SK-N-SH (cell line): ENCODE measurements around the gene SERPINA6. TPM values are rescaled to one million over a fixed set of nuclear protein-coding genes. Genes with fewer than 3 reads are reported as not detected.

Experiments used
- CTCF ChIA-PET: fragments of 300-600, 350-600 bp; formaldehyde crosslinking; extraction: SDS; loops from one replicate; lab custom pipeline; 2021; lab: Yijun Ruan, JAX
- POLR2A ChIA-PET: fragments of 350-600 bp; sonication (Branson Sonifier 250); formaldehyde crosslinking; extraction: SDS; loops from one replicate; lab custom pipeline; 2020; ENCODE audit warnings: antibody characterized with exemption, inconsistent platforms; lab: Yijun Ruan, JAX
- DNase-seq: peaks from one replicate; pipeline ENCODE4 v3.0.0; 2012
- H2AFZ ChIP-seq: fragments of 200-600 bp; sonication (generic); 2 replicates; pipeline ENCODE4 v1.8.1; 2016; ENCODE audit warnings: antibody characterized with exemption, mild to moderate bottlenecking, low read depth
- H3F3A ChIP-seq: fragments of 200-600 bp; sonication (generic); replicated peaks from 2 replicates; pipeline ENCODE3; 2016; ENCODE audit warnings: antibody characterized with exemption, mild to moderate bottlenecking; ENCODE audit not compliant: insufficient read depth
- H3K27ac ChIP-seq, 2 experiments: fragments of 200-500 bp in 1 of 2; fragments of 200-600 bp in 1 of 2; sonication (Bioruptor generic) in 1 of 2; sonication (generic), shearing (Covaris generic) in 1 of 2; 2 replicates each; pipeline versions ENCODE4 v1.5.1 to v1.6.1; 2014 to 2016; ENCODE audit warnings: low read depth in 2 of 2, inconsistent platforms in 1 of 2, low read length in 1 of 2, mild to moderate bottlenecking in 1 of 2, mixed read lengths in 1 of 2
- H3K27me3 ChIP-seq: fragments of 200-600 bp; sonication (generic), shearing (Covaris generic); 2 replicates; pipeline ENCODE4 v1.6.1; 2016; ENCODE audit warnings: mixed run types; ENCODE audit not compliant: insufficient read depth
- H3K36me3 ChIP-seq, 2 experiments: fragments of 200-500 bp in 1 of 2; fragments of 200-600 bp in 1 of 2; sonication (Bioruptor generic) in 1 of 2; sonication (generic) in 1 of 2; replicated peaks in 1 of 2; 2 replicates each; pipeline versions ENCODE3 to v1.5.1; 2014 to 2016; ENCODE audit warnings: low read length in 1 of 2, mild to moderate bottlenecking in 1 of 2; ENCODE audit not compliant: insufficient read depth in 2 of 2, control insufficient read depth in 1 of 2
- H3K4me1 ChIP-seq, 2 experiments: fragments of 200-500 bp in 1 of 2; fragments of 200-600 bp in 1 of 2; sonication (Bioruptor generic) in 1 of 2; sonication (generic), shearing (Covaris generic) in 1 of 2; 2 replicates each; pipeline versions ENCODE4 v1.5.1 to v1.6.1; 2014 to 2016; ENCODE audit warnings: low read depth in 1 of 2, low read length in 1 of 2, mixed run types in 1 of 2; ENCODE audit not compliant: insufficient read depth in 2 of 2, control insufficient read depth in 1 of 2
- H3K4me2 ChIP-seq: fragments of 200-600 bp; sonication (generic), shearing (Covaris generic); 2 replicates; pipeline ENCODE4 v1.6.1; 2017; ENCODE audit warnings: mixed run types
- H3K4me3 ChIP-seq, 2 experiments: fragments of 200-500 bp in 1 of 2; fragments of 200-600 bp in 1 of 2; sonication (Bioruptor generic) in 1 of 2; sonication (generic), shearing (Covaris generic) in 1 of 2; 2 replicates each; pipeline versions ENCODE4 v1.5.1 to v1.8.1; 2014 to 2016; ENCODE audit warnings: low read depth in 2 of 2, inconsistent platforms in 1 of 2, low read length in 1 of 2, mild to moderate bottlenecking in 1 of 2, mixed read lengths in 1 of 2, moderate library complexity in 1 of 2
- H3K79me2 ChIP-seq: fragments of 200-600 bp; sonication (generic); 2 replicates; pipeline ENCODE4 v1.8.1; 2017; ENCODE audit warnings: mild to moderate bottlenecking; ENCODE audit not compliant: insufficient read depth
- H3K9ac ChIP-seq: fragments of 200-600 bp; sonication (generic); 2 replicates; pipeline ENCODE4 v1.6.1; 2017; ENCODE audit warnings: mixed run types
- H3K9me2 ChIP-seq: fragments of 200-600 bp; sonication (generic); 2 replicates; pipeline ENCODE4 v1.6.1; 2017; ENCODE audit warnings: mixed run types
- H3K9me3 ChIP-seq: fragments of 200-600 bp; sonication (generic); 2 replicates; pipeline ENCODE4 v1.6.1; 2017; ENCODE audit warnings: mixed run types, mild to moderate bottlenecking, moderate library complexity
- H4K20me1 ChIP-seq: fragments of 200-600 bp; sonication (generic); 2 replicates; pipeline ENCODE4 v1.6.1; 2017; ENCODE audit warnings: mild to moderate bottlenecking, mixed run types; ENCODE audit not compliant: insufficient read depth
- EZH2phosphoT487 ChIP-seq: fragments of 200-600 bp; sonication (generic); IDR thresholded peaks from 2 replicates; pipeline ENCODE4 v1.6.1; 2017; ENCODE audit warnings: low read depth, mixed run types, mild to moderate bottlenecking, antibody characterized with exemption, moderate library complexity, borderline replicate concordance
- FOSL2 ChIP-seq: IDR thresholded peaks from 2 replicates; pipeline ENCODE4 v1.4.0; 2012; ENCODE audit warnings: low read depth, mild to moderate bottlenecking, moderate library complexity, borderline replicate concordance
- FOXJ3 ChIP-seq: sonication (generic); formaldehyde crosslinking; IDR thresholded peaks from 2 replicates; pipeline ENCODE4 v1.5.1; 2020; ENCODE audit warnings: mild to moderate bottlenecking, missing genetic modification reagents
- GATA2 ChIP-seq: sonication (generic); formaldehyde crosslinking; IDR thresholded peaks from 2 replicates; pipeline ENCODE4 v1.5.0; 2020; ENCODE audit warnings: mild to moderate bottlenecking, missing genetic modification reagents
- MEF2A ChIP-seq: IDR thresholded peaks from 2 replicates; pipeline ENCODE4 v1.4.0; 2012; ENCODE audit warnings: low read depth, borderline replicate concordance
- NFIC ChIP-seq: IDR thresholded peaks from 2 replicates; pipeline ENCODE4 v1.4.0; 2012; ENCODE audit warnings: borderline replicate concordance
- RAD21 ChIP-seq: IDR thresholded peaks from 2 replicates; pipeline ENCODE4 v1.6.1; 2012; ENCODE audit warnings: mild to moderate bottlenecking, low read length
- RXRA ChIP-seq: IDR thresholded peaks from 2 replicates; pipeline ENCODE4 v1.4.0; 2012; ENCODE audit warnings: low read depth, mild to moderate bottlenecking, borderline replicate concordance
- SIN3A ChIP-seq: IDR thresholded peaks from 2 replicates; pipeline ENCODE4 v1.6.1; 2012; ENCODE audit warnings: low read depth, mild to moderate bottlenecking, low read length, moderate library complexity, borderline replicate concordance
- TCF12 ChIP-seq: IDR thresholded peaks from 2 replicates; pipeline ENCODE4 v1.4.0; 2012
- TEAD4 ChIP-seq: IDR thresholded peaks from 2 replicates; pipeline ENCODE4 v1.4.0; 2012; ENCODE audit warnings: mild to moderate bottlenecking, borderline replicate concordance; ENCODE audit not compliant: insufficient read depth
- WGBS: methylation state at CpG from one replicate; pipeline ENCODE4 v1.1.6; 2017; ENCODE audit warnings: low lambda C conversion rate; 5-methylcytosine and 5-hydroxymethylcytosine counted together
- polyA plus RNA-seq, 3 experiments: library from polyadenylated mRNA; depleted of rRNA; stranded (reverse); fragments of >200 nt; gene quantifications; 2 replicates each; pipeline ENCODE4 v1.2.3, GENCODE V29; 2012
- TF ChIP-seq, protein P1 (sequence below): IDR thresholded peaks from 2 replicates; pipeline ENCODE4 v1.4.0; 2012; ENCODE audit warnings: low read depth, borderline replicate concordance
- TF ChIP-seq, protein P2 (sequence below): IDR thresholded peaks from 2 replicates; pipeline ENCODE4; 2012
- TF ChIP-seq, protein P3 (sequence below): fragments of 150-350 bp; IDR thresholded peaks from 2 replicates; pipeline ENCODE4 v1.6.1; 2016; ENCODE audit warnings: mild to moderate bottlenecking, low read depth, low read length
- TF ChIP-seq, protein P4 (sequence below): IDR thresholded peaks from 2 replicates; pipeline ENCODE4 v1.6.1; 2012; ENCODE audit warnings: mild to moderate bottlenecking, low read depth, low read length, moderate library complexity
- TF ChIP-seq, protein P5 (sequence below): fragments of 150-350 bp; IDR thresholded peaks from 2 replicates; pipeline ENCODE4 v1.6.1; 2017; ENCODE audit warnings: antibody characterized with exemption, low read length, low read depth, borderline replicate concordance

The SERPINA6 gene
- polyA plus RNA-seq, 1 of the 3 experiments (the other 2 are of a cell fraction) = 0.46 TPM

DNA sequence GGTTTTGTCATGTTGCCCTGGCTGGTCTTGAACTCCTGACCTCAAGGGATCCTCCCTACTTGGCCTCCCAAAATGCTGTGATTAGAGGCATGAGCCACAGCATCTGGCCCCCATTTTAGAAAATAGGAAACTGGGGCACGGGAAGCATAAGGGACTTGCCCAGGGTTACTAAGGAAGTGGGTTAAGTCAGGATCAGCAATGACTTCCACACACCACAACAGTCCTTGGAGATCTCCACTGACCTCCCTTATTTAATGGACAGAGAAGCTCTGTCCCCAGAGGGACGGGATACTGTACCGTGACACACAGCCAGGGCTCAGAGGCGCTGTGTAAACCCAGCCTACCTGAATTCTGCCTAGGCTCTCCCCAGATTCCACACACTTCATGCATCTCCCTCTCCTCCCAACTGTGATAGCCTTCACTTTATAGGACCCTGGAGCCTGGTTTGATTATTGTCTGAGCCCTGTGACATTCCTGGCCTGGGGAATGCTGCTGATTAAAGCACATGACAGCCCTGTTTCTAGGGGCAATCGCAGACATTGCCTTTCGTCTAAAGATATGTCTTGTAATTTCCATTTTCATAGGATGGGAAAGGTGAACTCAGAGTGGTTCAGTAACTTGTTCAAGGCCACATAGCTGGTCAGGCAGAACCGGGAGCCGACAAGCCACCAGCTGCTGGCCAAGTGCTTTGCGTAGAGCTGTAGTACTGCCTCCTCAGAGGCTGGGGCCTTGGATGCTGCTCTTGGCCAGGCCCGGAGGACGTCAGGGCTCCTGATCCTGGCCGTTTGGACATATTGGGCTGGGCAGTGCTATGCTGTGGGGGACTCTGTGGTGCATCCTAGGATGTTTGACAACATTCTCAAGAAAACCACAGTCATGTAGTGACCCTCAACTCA lies 44.5 kb upstream of the SERPINA6 start:
- no peaks in the 10 kb centered on the region for H3K79me2 ChIP-seq
- CTCF ChIA-PET = interaction anchor here (1.4 kb wide), 1 partner anchor 181 kb away, joined by 3 read pairs; no protein-coding TSS in a partner anchor
- H3K27me3 ChIP-seq = no peaks in the 10 kb centered on the region
- 83% methylated on average over 9 of the region's 12 CpGs for WGBS
- no peaks in the 10 kb centered on the region for H4K20me1 ChIP-seq
- H3K36me3 ChIP-seq = no peaks in the 10 kb centered on the region
- H3K9me3 ChIP-seq = no peaks in the 10 kb centered on the region
- no peaks in the 10 kb centered on the region for H3F3A ChIP-seq
- no peak overlapping the region for H3K9ac ChIP-seq
- no peak for DNase-seq
- no peak overlapping the region for H3K4me3 ChIP-seq
- H3K4me2 ChIP-seq = no peak overlapping the region
- no peaks in the 10 kb centered on the region for H3K4me1 ChIP-seq
- no peak overlapping the region for H3K27ac ChIP-seq
- H2AFZ ChIP-seq = no peak overlapping the region
- POLR2A ChIA-PET = no interaction called here
- H3K9me2 ChIP-seq = no peaks in the 10 kb centered on the region
- TF ChIP-seq RAD21 = no peak
- TF ChIP-seq, protein P1, sequence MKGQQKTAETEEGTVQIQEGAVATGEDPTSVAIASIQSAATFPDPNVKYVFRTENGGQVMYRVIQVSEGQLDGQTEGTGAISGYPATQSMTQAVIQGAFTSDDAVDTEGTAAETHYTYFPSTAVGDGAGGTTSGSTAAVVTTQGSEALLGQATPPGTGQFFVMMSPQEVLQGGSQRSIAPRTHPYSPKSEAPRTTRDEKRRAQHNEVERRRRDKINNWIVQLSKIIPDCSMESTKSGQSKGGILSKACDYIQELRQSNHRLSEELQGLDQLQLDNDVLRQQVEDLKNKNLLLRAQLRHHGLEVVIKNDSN = no peak
- TF ChIP-seq FOXJ3 = no peak
- TF ChIP-seq TEAD4 = no peak
- no peak for TF ChIP-seq MEF2A
- TF ChIP-seq EZH2phosphoT487 = no peak
- no peak for TF ChIP-seq FOSL2
- TF ChIP-seq, protein P2, sequence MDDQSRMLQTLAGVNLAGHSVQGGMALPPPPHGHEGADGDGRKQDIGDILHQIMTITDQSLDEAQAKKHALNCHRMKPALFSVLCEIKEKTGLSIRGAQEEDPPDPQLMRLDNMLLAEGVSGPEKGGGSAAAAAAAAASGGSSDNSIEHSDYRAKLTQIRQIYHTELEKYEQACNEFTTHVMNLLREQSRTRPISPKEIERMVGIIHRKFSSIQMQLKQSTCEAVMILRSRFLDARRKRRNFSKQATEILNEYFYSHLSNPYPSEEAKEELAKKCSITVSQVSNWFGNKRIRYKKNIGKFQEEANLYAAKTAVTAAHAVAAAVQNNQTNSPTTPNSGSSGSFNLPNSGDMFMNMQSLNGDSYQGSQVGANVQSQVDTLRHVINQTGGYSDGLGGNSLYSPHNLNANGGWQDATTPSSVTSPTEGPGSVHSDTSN = no peak
- TF ChIP-seq RXRA = no peak
- TF ChIP-seq SIN3A = no peak

DNA sequence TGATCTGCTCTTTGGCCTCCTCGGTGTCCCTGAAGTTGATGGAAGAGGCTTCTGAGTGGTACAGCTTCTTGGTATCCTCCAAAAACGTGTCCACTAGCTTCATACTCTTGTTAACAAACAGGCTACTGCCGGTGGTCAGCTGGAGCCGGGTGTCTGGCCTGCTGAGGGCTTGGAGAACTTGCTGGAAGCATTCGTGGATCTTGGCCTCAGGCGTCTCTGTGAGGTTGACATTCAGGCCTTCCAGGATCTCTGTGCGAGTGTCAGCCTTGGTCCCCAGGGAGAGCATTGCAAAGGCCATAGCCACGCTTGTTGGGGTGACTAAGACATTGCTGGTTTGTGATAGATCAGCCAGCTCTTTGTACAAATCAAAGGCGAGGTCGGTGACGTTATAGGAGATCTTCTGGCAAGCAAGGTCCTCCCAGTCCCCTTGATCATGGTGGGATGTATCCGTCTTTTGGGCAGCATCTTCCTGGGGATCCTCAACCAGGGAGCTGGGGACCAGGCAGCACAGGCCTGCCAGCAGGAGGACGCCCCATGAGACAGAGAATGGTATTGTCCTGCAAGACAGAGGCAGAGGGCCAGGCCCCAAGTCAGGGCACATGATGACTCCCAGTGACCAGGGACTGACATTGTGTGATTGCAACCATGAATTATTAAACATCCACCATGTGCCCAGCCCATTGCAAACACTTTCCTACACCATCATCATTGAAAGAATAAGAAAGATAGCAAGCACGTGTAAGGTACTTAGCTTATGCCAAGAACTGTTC lies 43.2 kb upstream of the SERPINA6 start, which contains the start of gene SERPINA2:
SERPINA2 (minus strand) TSS at position 553 of the 770 bp plus-strand sequence.
- no peak within 1 kb of the TSS for H3K4me2 ChIP-seq
- ChIA-PET CTCF (interaction anchor here (0.6 to 1.4 kb wide), 2 partner anchors 183 to 1167 kb away, joined by 3 read pairs; no protein-coding TSS in a partner anchor), POLR2A (interaction anchor here (0.6 kb wide), 1 partner anchor 42 kb away, joined by 3 read pairs; no protein-coding TSS in a partner anchor)
- no peaks in the 10 kb centered on the region for H3K27me3 ChIP-seq
- H3K4me3 ChIP-seq = no peak within 1 kb of the TSS
- no peaks in the 10 kb centered on the region for H3K4me1 ChIP-seq
- DNase-seq = no peak
- no peak within 1 kb of the TSS for H2AFZ ChIP-seq
- H4K20me1 ChIP-seq = no peaks in the 10 kb centered on the region
- no peak within 1 kb of the TSS for H3K27ac ChIP-seq
- no peaks in the 10 kb centered on the region for H3F3A ChIP-seq
- H3K9ac ChIP-seq = no peak within 1 kb of the TSS
- H3K9me3 ChIP-seq = no peaks in the 10 kb centered on the region
- 74% methylated on average over 13 of the region's 14 CpGs for WGBS
- no peaks in the 10 kb centered on the region for H3K79me2 ChIP-seq
- H3K9me2 ChIP-seq = no peaks in the 10 kb centered on the region
- H3K36me3 ChIP-seq = no peaks in the 10 kb centered on the region
- TF ChIP-seq, protein P1 = no peak
- TF ChIP-seq NFIC (no peak), GATA2 (CRISPR knock-in tag) (no peak), TCF12 (no peak)
- TF ChIP-seq, protein P3, sequence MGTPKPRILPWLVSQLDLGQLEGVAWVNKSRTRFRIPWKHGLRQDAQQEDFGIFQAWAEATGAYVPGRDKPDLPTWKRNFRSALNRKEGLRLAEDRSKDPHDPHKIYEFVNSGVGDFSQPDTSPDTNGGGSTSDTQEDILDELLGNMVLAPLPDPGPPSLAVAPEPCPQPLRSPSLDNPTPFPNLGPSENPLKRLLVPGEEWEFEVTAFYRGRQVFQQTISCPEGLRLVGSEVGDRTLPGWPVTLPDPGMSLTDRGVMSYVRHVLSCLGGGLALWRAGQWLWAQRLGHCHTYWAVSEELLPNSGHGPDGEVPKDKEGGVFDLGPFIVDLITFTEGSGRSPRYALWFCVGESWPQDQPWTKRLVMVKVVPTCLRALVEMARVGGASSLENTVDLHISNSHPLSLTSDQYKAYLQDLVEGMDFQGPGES = no peak
- TF ChIP-seq, protein P4, sequence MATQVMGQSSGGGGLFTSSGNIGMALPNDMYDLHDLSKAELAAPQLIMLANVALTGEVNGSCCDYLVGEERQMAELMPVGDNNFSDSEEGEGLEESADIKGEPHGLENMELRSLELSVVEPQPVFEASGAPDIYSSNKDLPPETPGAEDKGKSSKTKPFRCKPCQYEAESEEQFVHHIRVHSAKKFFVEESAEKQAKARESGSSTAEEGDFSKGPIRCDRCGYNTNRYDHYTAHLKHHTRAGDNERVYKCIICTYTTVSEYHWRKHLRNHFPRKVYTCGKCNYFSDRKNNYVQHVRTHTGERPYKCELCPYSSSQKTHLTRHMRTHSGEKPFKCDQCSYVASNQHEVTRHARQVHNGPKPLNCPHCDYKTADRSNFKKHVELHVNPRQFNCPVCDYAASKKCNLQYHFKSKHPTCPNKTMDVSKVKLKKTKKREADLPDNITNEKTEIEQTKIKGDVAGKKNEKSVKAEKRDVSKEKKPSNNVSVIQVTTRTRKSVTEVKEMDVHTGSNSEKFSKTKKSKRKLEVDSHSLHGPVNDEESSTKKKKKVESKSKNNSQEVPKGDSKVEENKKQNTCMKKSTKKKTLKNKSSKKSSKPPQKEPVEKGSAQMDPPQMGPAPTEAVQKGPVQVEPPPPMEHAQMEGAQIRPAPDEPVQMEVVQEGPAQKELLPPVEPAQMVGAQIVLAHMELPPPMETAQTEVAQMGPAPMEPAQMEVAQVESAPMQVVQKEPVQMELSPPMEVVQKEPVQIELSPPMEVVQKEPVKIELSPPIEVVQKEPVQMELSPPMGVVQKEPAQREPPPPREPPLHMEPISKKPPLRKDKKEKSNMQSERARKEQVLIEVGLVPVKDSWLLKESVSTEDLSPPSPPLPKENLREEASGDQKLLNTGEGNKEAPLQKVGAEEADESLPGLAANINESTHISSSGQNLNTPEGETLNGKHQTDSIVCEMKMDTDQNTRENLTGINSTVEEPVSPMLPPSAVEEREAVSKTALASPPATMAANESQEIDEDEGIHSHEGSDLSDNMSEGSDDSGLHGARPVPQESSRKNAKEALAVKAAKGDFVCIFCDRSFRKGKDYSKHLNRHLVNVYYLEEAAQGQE = no peak
- TF ChIP-seq, protein P5, sequence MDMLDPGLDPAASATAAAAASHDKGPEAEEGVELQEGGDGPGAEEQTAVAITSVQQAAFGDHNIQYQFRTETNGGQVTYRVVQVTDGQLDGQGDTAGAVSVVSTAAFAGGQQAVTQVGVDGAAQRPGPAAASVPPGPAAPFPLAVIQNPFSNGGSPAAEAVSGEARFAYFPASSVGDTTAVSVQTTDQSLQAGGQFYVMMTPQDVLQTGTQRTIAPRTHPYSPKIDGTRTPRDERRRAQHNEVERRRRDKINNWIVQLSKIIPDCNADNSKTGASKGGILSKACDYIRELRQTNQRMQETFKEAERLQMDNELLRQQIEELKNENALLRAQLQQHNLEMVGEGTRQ = no peak
